K562 (cell line): ENCODE results near the gene SIRPA. TPM values are rescaled to one million over a fixed set of nuclear protein-coding genes. Genes with fewer than 3 reads are reported as not detected.

ENCODE experiments used
- ATAC-seq: fragments of 200-7000 bp; cut with Tn5 transposase; 3 replicates; pipeline ENCODE4 v1.9.1; 2020; ENCODE audit warnings: moderate library complexity
- BruUV-seq: library from RNA; stranded (reverse); fragments of 400-500 nt; replicated peaks from 2 replicates; lab custom pipeline; 2021; lab: Mats Ljungman, UMichigan
- CTCF ChIA-PET: fragments of 300-600 bp; formaldehyde crosslinking; extraction: SDS; loops from one replicate; lab custom pipeline; 2021; ENCODE audit warnings: low intra/inter-chr PET ratio; lab: Yijun Ruan, JAX
- POLR2A ChIA-PET: fragments of 300-600, 350-650 bp; sonication (Branson Sonifier 250); formaldehyde crosslinking; extraction: SDS; loops from one replicate; lab custom pipeline; 2021; ENCODE audit warnings: antibody characterized with exemption, inconsistent platforms; lab: Yijun Ruan, JAX
- DNase-seq, 4 experiments: peaks; one replicate each; pipeline versions ENCODE4 v3.0.0 to v3.0.0-alpha.2; 2011 to 2018; ENCODE audit warnings: low spot score in 3 of 4, mixed read lengths in 3 of 4; ENCODE audit errors: extremely low read depth in 1 of 4
- FAIRE-seq: peaks from 2 replicates; lab custom pipeline; 2011; peaks lifted over from hg19 to GRCh38; lab: Jason Lieb, UNC
- H2AFZ ChIP-seq: 2 replicates; pipeline ENCODE4 v1.6.0; 2011; ENCODE audit warnings: low read depth, low read length, control low read depth, inconsistent platforms
- H3K27ac ChIP-seq: fragments of 200-600 bp; 3 replicates; pipeline ENCODE4 v1.8.0; 2011; ENCODE audit warnings: low read depth, mild to moderate bottlenecking, control low read depth, inconsistent platforms, low read length, moderate library complexity, mixed read lengths; ENCODE audit errors: extremely low read depth
- H3K27me3 ChIP-seq, 2 experiments: fragments of 300-600 bp in 1 of 2; 2 replicates in 1 of 2; 3 replicates in 1 of 2; pipeline versions ENCODE4 v1.6.0 to v1.8.0; 2011; ENCODE audit warnings: inconsistent platforms in 2 of 2, low read length in 2 of 2, mild to moderate bottlenecking in 1 of 2, mixed read lengths in 1 of 2, moderate library complexity in 1 of 2; ENCODE audit not compliant: control insufficient read depth in 2 of 2, insufficient read depth in 2 of 2
- H3K36me3 ChIP-seq: fragments of 300-600 bp; 3 replicates; pipeline ENCODE4 v1.8.0; 2011; ENCODE audit warnings: mild to moderate bottlenecking, low read length, inconsistent platforms; ENCODE audit not compliant: control insufficient read depth, insufficient read depth
- H3K4me1 ChIP-seq, 2 experiments: fragments of 200-600 bp in 1 of 2; replicated peaks in 1 of 2; 2 replicates in 1 of 2; 3 replicates in 1 of 2; pipeline versions ENCODE4 v1.5.1 to v1.8.0; 2011; ENCODE audit warnings: inconsistent platforms in 2 of 2, low read length in 2 of 2, mild to moderate bottlenecking in 1 of 2, mixed read lengths in 1 of 2, moderate library complexity in 1 of 2; ENCODE audit not compliant: control insufficient read depth in 2 of 2, insufficient read depth in 2 of 2
- H3K4me2 ChIP-seq: 2 replicates; pipeline ENCODE4 v1.6.1; 2011; ENCODE audit warnings: low read length, control low read depth, inconsistent platforms, mixed read lengths; ENCODE audit not compliant: insufficient read depth
- H3K4me3 ChIP-seq: fragments of 200-600 bp; sonication (generic), shearing (Covaris generic); 2 replicates; pipeline ENCODE4 v1.5.1; 2016; ENCODE audit warnings: control low read depth, inconsistent platforms
- H3K79me2 ChIP-seq: fragments of 200-600 bp; 3 replicates; pipeline ENCODE4 v1.8.0; 2011; ENCODE audit warnings: low read length, inconsistent platforms; ENCODE audit not compliant: control insufficient read depth, insufficient read depth
- H3K9ac ChIP-seq, 2 experiments: 2 replicates each; pipeline versions ENCODE4 v1.6.0 to v1.6.1; 2011; ENCODE audit warnings: low read depth in 2 of 2, low read length in 2 of 2, control low read depth in 1 of 2, inconsistent platforms in 1 of 2, mild to moderate bottlenecking in 1 of 2, mixed read lengths in 1 of 2; ENCODE audit not compliant: insufficient read depth in 1 of 2
- H3K9me1 ChIP-seq: one replicate; pipeline ENCODE4 v1.6.0; 2011; ENCODE audit warnings: inconsistent platforms, mild to moderate bottlenecking, low read length, moderate library complexity; ENCODE audit not compliant: control insufficient read depth, insufficient read depth
- H3K9me3 ChIP-seq: replicated peaks from 2 replicates; pipeline ENCODE4 v1.5.1; 2011; ENCODE audit warnings: low read depth, low read length, inconsistent platforms; ENCODE audit not compliant: control insufficient read depth, insufficient read depth
- H4K20me1 ChIP-seq: replicated peaks from 2 replicates; pipeline ENCODE4 v1.6.1; 2011; ENCODE audit warnings: low read length, inconsistent platforms, mixed read lengths; ENCODE audit not compliant: control insufficient read depth, insufficient read depth
- E2F1 ChIP-seq: sonication (generic); formaldehyde crosslinking; IDR thresholded peaks from 2 replicates; pipeline ENCODE4 v1.8.1; 2023; ENCODE audit warnings: mild to moderate bottlenecking, missing genetic modification reagents, moderate library complexity
- E2F8 ChIP-seq: fragments of 450-650 bp; IDR thresholded peaks from 2 replicates; pipeline ENCODE4 v1.7.1; 2018; ENCODE audit warnings: mild to moderate bottlenecking, low read depth; ENCODE audit not compliant: partially characterized antibody
- HES1 ChIP-seq: fragments of 450-650 bp; IDR thresholded peaks from 2 replicates; pipeline ENCODE4 v1.6.1; 2016; ENCODE audit warnings: low read depth, mild to moderate bottlenecking, moderate library complexity
- HOXB6 ChIP-seq: fragments of 250-450 bp; sonication (Bioruptor Pico); IDR thresholded peaks from 2 replicates; pipeline ENCODE4 v1.5.1; 2022; ENCODE audit warnings: mild to moderate bottlenecking, borderline replicate concordance
- KDM1A ChIP-seq, 2 experiments: fragments of 450-650 bp; IDR thresholded peaks; 2 replicates each; pipeline ENCODE4 v1.6.1; 2016; ENCODE audit warnings: mild to moderate bottlenecking in 2 of 2
- MYBL2 ChIP-seq, 2 experiments: fragments of 450-650 bp in 1 of 2; sonication (generic) in 1 of 2; formaldehyde crosslinking in 1 of 2; IDR thresholded peaks; 2 replicates each; pipeline versions ENCODE4 v1.6.1 to v1.8.1; 2017 to 2022; ENCODE audit warnings: borderline replicate concordance in 1 of 2, inconsistent platforms in 1 of 2, low read depth in 1 of 2, mild to moderate bottlenecking in 1 of 2, missing genetic modification reagents in 1 of 2, moderate library complexity in 1 of 2
- PTRF ChIP-seq: fragments of 450-650 bp; IDR thresholded peaks from 2 replicates; pipeline ENCODE4 v1.6.1; 2016; ENCODE audit warnings: mild to moderate bottlenecking, missing genetic modification characterization, missing compliant biosample characterization
- ZC3H8 ChIP-seq: fragments of 450-650 bp; IDR thresholded peaks from 2 replicates; pipeline ENCODE4 v1.6.1; 2017
- ZNF311 ChIP-seq: fragments of 250-450 bp; sonication (Bioruptor Pico); IDR thresholded peaks from 2 replicates; pipeline ENCODE4 v1.4.0; 2020; ENCODE audit warnings: mild to moderate bottlenecking, moderate library complexity
- ZSCAN32 ChIP-seq: fragments of 450-650 bp; formaldehyde crosslinking; IDR thresholded peaks from 2 replicates; pipeline ENCODE4 v1.4.0; 2020; ENCODE audit warnings: mild to moderate bottlenecking, moderate library complexity
- WGBS: fragments of 100-300 bp; shearing (Covaris generic); methylation state at CpG from one replicate; pipeline ENCODE4 v1.1.6; 2016; ENCODE audit warnings: low coverage, mixed read lengths; ENCODE audit not compliant: insufficient coverage; ENCODE audit errors: missing lambda C conversion rate; 5-methylcytosine and 5-hydroxymethylcytosine counted together
- in situ Hi-C: fragments of 300-500 bp; cut with MboI; formaldehyde crosslinking; loops from 4 replicates; pipeline ENCODE4 v1.15.0; 2018; ENCODE audit warnings: inconsistent platforms, mixed read lengths
- intact Hi-C: fragments of 100-400 bp; cut with micrococcal nuclease; formaldehyde crosslinking; loops from 2 replicates; pipeline ENCODE4 v1.14.2; 2022
- polyA plus RNA-seq, 8 experiments: library from polyadenylated mRNA; depleted of rRNA in 4 of 8; stranded (reverse) in 5 of 8; unstranded in 3 of 8; fragments of >200 nt; fragmentation: Nextera tagmentation in 2 of 8; fragmentation: Illumina TruSeq in 1 of 8; extraction: Ambion mirVana in 2 of 8; extraction: Trizol in 1 of 8; gene quantifications; 2 replicates each; pipeline versions ENCODE4 v1.2.1 to v1.2.3, GENCODE V29; 2011 to 2014; ENCODE audit warnings: inconsistent platforms in 1 of 8, missing spikeins in 1 of 8
- total RNA-seq, 7 experiments: library from RNA; depleted of rRNA in 6 of 7; stranded (reverse); fragments of >200 nt in 6 of 7; fragmentation: Illumina TruSeq in 2 of 7; extraction: Trizol in 2 of 7; gene quantifications; 2 replicates each; pipeline versions ENCODE4 v1.2.1 to v1.2.3, GENCODE V29; 2011 to 2021; ENCODE audit warnings: low replicate concordance in 1 of 7

Gene SIRPA
- total and polyA plus RNA-seq, 9 of the 15 experiments (the other 6 are each of a cell fraction or from before 2014, with no cell fraction given) = 0.01 to 0.40 (median 0.11) TPM; not detected in 2

- H4K20me1 ChIP-seq = no peaks in the 10 kb centered on the region
- in situ Hi-C loops = no loop called here
- no peaks in the 10 kb centered on the region for H3K9me3 ChIP-seq
- ChIA-PET POLR2A (no interaction called here), CTCF (no interaction called here)
- no peak overlapping the region for H2AFZ ChIP-seq
- WGBS = 0% methylated on average over 2 of the region's 3 CpGs
- H3K9ac ChIP-seq = no peak overlapping the region
- H3K27me3 ChIP-seq = peaks cover 0 to 4% of the 10 kb centered on the region in 2 experiments; a peak in 1 of 5 replicates
- no peak for ATAC-seq
- intact Hi-C loops = no loop called here
- no peak for TF ChIP-seq ZSCAN32 (CRISPR knock-in tag)
- no peak for TF ChIP-seq ZC3H8
- TF ChIP-seq PTRF (tag) = no peak
- no peak for TF ChIP-seq KDM1A (IDR thresholded peaks at IDR 0.05)
- TF ChIP-seq ZNF311 (CRISPR knock-in tag) = no peak
- no peak for TF ChIP-seq MYBL2 (IDR thresholded peaks at IDR 0.05; ENCODE audit: low read depth)
- TF ChIP-seq MYBL2 (CRISPR knock-in tag; IDR thresholded peaks at IDR 0.05; ENCODE audit: borderline replicate concordance) = no peak
- TF ChIP-seq E2F1 = no peak
- TF ChIP-seq HES1 = no peak
- no peak for TF ChIP-seq HOXB6 (CRISPR knock-in tag)
- TF ChIP-seq E2F8 = no peak
- no peaks in the 10 kb centered on the region for H3K79me2 ChIP-seq
- no peaks in the 10 kb centered on the region for H3K9me1 ChIP-seq
- no peak overlapping the region for H3K4me3 ChIP-seq
- no peaks in the 10 kb centered on the region for H3K36me3 ChIP-seq
- no peak overlapping the region for H3K4me2 ChIP-seq
- no peaks in the 10 kb centered on the region; a peak in 1 of 5 replicates for H3K4me1 ChIP-seq
- FAIRE-seq = no peak
- no peak for DNase-seq
- H3K27ac ChIP-seq = no peak overlapping the region
- BruUV-seq = no TSS peak
These were observed 20.5 kb downstream of the SIRPA start for GRCh38 chr20:1915725-1916124.
